HEK293T (cell line): ENCODE data around the gene ACADS.

ENCODE experiments used
- CTCF ChIA-PET: fragments of 350-600 bp; formaldehyde crosslinking; extraction: SDS; loops from one replicate; lab custom pipeline; 2021; ENCODE audit warnings: antibody characterized with exemption, inconsistent platforms; lab: Yijun Ruan, JAX
- POLR2A ChIA-PET: fragments of 350-600 bp; formaldehyde crosslinking; extraction: SDS; loops from one replicate; lab custom pipeline; 2020; ENCODE audit warnings: antibody characterized with exemption, inconsistent platforms; lab: Yijun Ruan, JAX
- DNase-seq: peaks from one replicate; pipeline ENCODE4 v3.0.0; 2012; ENCODE audit warnings: mixed read lengths; ENCODE audit errors: extremely low spot score
- ARNT ChIP-seq: fragments of 450-650 bp; IDR thresholded peaks from 2 replicates; pipeline ENCODE4 v1.6.1; 2017; ENCODE audit warnings: mild to moderate bottlenecking
- BHLHE40 ChIP-seq: fragments of 450-650 bp; IDR thresholded peaks from 2 replicates; pipeline ENCODE4 v1.6.1; 2016; ENCODE audit warnings: mild to moderate bottlenecking, moderate library complexity, borderline replicate concordance
- CTBP1 ChIP-seq: fragments of 450-650 bp; IDR thresholded peaks from 2 replicates; pipeline ENCODE4 v1.6.1; 2016; ENCODE audit warnings: borderline replicate concordance
- ELF4 ChIP-seq: fragments of 450-650 bp; IDR thresholded peaks from 2 replicates; pipeline ENCODE4 v1.6.1; 2017; ENCODE audit warnings: antibody characterized with exemption
- FOXA1 ChIP-seq: fragments of 450-650 bp; IDR thresholded peaks from 2 replicates; pipeline ENCODE4 v1.6.1; 2016; ENCODE audit warnings: mild to moderate bottlenecking
- FOXK2 ChIP-seq: fragments of 450-650 bp; IDR thresholded peaks from 2 replicates; pipeline ENCODE4 v1.6.1; 2016; ENCODE audit warnings: mild to moderate bottlenecking
- FOXM1 ChIP-seq: fragments of 450-650 bp; IDR thresholded peaks from 2 replicates; pipeline ENCODE4 v1.6.1; 2017; ENCODE audit warnings: mild to moderate bottlenecking, borderline replicate concordance
- HDGF ChIP-seq: fragments of 450-650 bp; IDR thresholded peaks from 2 replicates; pipeline ENCODE4 v1.6.1; 2017; ENCODE audit warnings: antibody characterized with exemption, borderline replicate concordance
- L3MBTL2 ChIP-seq: fragments of 450-650 bp; conservative IDR thresholded peaks from 2 replicates; pipeline ENCODE4 v1.6.1; 2016; ENCODE audit warnings: mild to moderate bottlenecking
- LEF1 ChIP-seq: fragments of 450-650 bp; IDR thresholded peaks from 2 replicates; pipeline ENCODE4 v1.6.1; 2017; ENCODE audit warnings: mild to moderate bottlenecking, borderline replicate concordance
- NFRKB ChIP-seq: fragments of 450-650 bp; IDR thresholded peaks from 2 replicates; pipeline ENCODE4 v1.6.1; 2016; ENCODE audit warnings: mild to moderate bottlenecking, moderate library complexity
- PKNOX1 ChIP-seq: fragments of 450-650 bp; IDR thresholded peaks from 2 replicates; pipeline ENCODE4 v1.6.1; 2016
- SP1 ChIP-seq: fragments of 450-650 bp; IDR thresholded peaks from 2 replicates; pipeline ENCODE4 v1.6.1; 2017
- SUZ12 ChIP-seq: fragments of 450-650 bp; IDR thresholded peaks from 2 replicates; pipeline ENCODE4 v1.6.1; 2016; ENCODE audit warnings: mild to moderate bottlenecking
- TARDBP ChIP-seq: fragments of 450-650 bp; IDR thresholded peaks from 2 replicates; pipeline ENCODE4 v1.6.1; 2016
- ZNF384 ChIP-seq: fragments of 450-650 bp; IDR thresholded peaks from 2 replicates; pipeline ENCODE4 v1.6.1; 2016

ACADS gene

GRCh38 chr12:120749256-120749655 lies 23.6 kb downstream of the ACADS start:
- no peak for TF ChIP-seq SUZ12
- no peak for TF ChIP-seq FOXK2
- TF ChIP-seq ELF4 = no peak
- TF ChIP-seq FOXM1 = no peak
- TF ChIP-seq ARNT = no peak
- TF ChIP-seq CTBP1 = no peak
- no peak for TF ChIP-seq HDGF
- CTCF ChIA-PET = interaction anchor here (0.6 kb wide), 2 partner anchors 222 to 248 kb away, joined by 3 to 4 read pairs; no protein-coding TSS in a partner anchor
- DNase-seq = no peak
- POLR2A ChIA-PET = no interaction called here

DNA sequence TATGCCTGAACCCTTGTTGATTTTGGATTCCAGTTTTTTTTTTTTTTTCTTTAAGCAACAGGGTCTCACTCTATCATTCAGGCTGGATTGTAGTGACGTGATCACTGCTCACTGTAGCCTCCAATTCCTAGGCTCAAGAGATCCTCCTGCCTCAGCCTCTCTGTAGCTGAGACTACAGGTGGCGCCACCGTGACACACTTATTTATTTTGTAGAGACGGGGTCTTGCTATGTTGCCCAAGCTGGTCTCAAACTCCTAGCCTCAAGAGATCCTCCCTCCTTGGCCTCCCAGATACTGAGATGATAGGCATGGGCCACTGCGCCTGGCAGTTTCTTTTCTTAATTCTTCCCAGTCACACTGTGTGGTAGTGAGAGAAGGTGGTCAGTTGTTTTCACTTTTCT lies 25.2 kb downstream of the ACADS start:
- POLR2A ChIA-PET = no interaction called here
- CTCF ChIA-PET = interaction anchor here (0.8 kb wide), 1 partner anchor 221 kb away, joined by 3 read pairs; no protein-coding TSS in a partner anchor
- no peak for DNase-seq
- TF ChIP-seq ZNF384 (no peak), FOXK2 (no peak), BHLHE40 (no peak), NFRKB (no peak), SUZ12 (no peak), LEF1 (no peak), FOXM1 (no peak), CTBP1 (no peak), ELF4 (no peak), HDGF (no peak), L3MBTL2 (no peak), SP1 (no peak), PKNOX1 (no peak), ARNT (no peak), TARDBP (no peak), FOXA1 (no peak)

DNA sequence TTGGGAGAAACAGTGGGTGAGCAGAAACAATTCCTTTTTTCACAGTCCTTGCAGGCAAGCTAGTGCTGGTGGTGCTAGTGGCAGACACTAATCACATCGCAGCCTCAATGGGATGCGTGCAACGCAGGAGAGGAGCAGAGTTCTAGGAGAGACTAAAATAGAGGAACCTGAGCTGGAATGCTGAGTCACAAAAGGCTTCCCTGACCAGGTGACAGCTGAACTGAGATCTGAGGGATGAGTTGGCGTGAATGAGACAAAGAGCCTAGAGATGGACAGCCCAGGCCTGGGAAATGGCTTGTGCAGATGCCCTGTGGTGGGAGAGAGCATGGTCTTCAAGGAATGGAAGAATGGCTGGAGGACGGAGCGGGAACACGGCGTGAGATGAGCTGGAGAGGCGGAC lies 25.8 kb downstream of the ACADS start:
- TF ChIP-seq L3MBTL2 (no peak), LEF1 (no peak), FOXK2 (no peak), CTBP1 (no peak)
- ChIA-PET CTCF (interaction anchor here (0.8 kb wide), 1 partner anchor 221 kb away, joined by 3 read pairs; no protein-coding TSS in a partner anchor), POLR2A (no interaction called here)
- DNase-seq = no peak

DNA sequence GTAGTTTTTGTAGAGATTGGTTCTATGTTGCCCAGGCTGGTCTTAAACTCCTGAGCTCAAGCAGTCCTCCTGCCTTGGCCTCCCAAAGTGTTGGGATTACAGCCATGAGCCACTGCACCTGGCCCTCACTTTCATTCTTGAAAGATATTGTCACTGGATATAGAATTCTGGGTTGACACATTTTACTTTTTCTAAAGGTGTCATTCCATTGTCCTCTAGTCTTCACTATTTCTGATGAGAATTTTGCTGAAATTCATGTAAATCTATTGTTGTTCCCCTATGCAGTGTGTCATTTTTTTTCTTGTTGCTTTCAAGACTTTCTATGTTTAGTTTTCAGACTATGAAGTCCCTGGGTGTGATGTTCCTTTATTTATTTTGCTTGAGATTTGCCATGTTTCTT lies 29.2 kb downstream of the ACADS start:
- DNase-seq = no peak
- ChIA-PET CTCF (interaction anchor here (0.7 kb wide), 1 partner anchor 262 kb away, joined by 3 read pairs; no protein-coding TSS in a partner anchor), POLR2A (no interaction called here)
- no peak for TF ChIP-seq CTBP1
- no peak for TF ChIP-seq FOXM1
- TF ChIP-seq FOXA1 = no peak
- no peak for TF ChIP-seq PKNOX1

GRCh38 chr12:120755269-120755668 lies 29.6 kb downstream of the ACADS start:
- no peak for TF ChIP-seq FOXA1
- TF ChIP-seq CTBP1 = no peak
- TF ChIP-seq TARDBP = no peak
- TF ChIP-seq ZNF384 = no peak
- no peak for TF ChIP-seq LEF1
- no peak for TF ChIP-seq SP1
- no peak for TF ChIP-seq SUZ12
- TF ChIP-seq FOXK2 = no peak
- TF ChIP-seq ELF4 = no peak
- TF ChIP-seq FOXM1 = no peak
- TF ChIP-seq NFRKB = no peak
- TF ChIP-seq PKNOX1 = no peak
- no peak for TF ChIP-seq HDGF

DNA sequence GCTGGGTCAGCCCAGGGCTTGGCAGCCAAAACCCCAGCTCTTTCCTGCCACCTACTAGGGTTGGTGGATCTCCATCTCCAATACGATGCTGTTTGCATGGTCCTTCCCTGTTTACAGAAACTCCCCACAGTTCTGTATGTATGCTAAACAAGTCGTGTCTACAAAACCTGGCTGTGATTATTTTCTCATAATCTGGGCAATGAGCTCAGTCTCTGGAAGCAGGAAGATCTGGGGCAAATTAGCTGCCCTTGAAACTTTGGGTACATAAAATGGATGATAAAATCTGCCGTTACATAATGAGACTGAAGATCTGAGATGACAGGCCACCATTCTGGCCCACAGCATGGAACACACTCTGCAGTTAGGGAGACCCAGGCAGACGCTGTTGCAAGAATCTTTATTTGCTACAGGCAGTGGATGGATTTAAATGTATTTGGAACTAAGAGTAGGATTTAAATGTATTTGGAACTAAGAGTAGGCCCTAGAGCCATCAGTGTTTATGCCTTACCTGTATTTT lies 31.7 kb downstream of the ACADS start:
- POLR2A ChIA-PET = no interaction called here
- CTCF ChIA-PET = no interaction called here
- no peak for TF ChIP-seq ZNF384
- no peak for TF ChIP-seq FOXM1
- no peak for TF ChIP-seq CTBP1
- no peak for TF ChIP-seq TARDBP
- no peak for TF ChIP-seq HDGF
- no peak for TF ChIP-seq SP1
- TF ChIP-seq FOXA1 = no peak
- TF ChIP-seq SUZ12 = no peak
- no peak for TF ChIP-seq BHLHE40
- no peak for TF ChIP-seq ARNT
- no peak for DNase-seq

More at GRCh38 chr12:120755269-120755668, 29.6 kb downstream of the ACADS start:
- DNase-seq = no peak
- POLR2A ChIA-PET = no interaction called here
- CTCF ChIA-PET = no interaction called here
